Choroid plexus epithelial cell (primary cell): ENCODE measurements around the gene ZMYM3.

Experiments
- DNase-seq: peaks from one replicate; pipeline ENCODE4 v3.0.0-alpha.2; 2010; ENCODE audit warnings: low read depth
- H3K4me3 ChIP-seq: 2 replicates; pipeline ENCODE4 v1.5.1; 2011; ENCODE audit warnings: low read depth, mild to moderate bottlenecking, control low read depth, low read length, moderate library complexity
- TF ChIP-seq, protein P1 (sequence below): conservative IDR thresholded peaks from 2 replicates; pipeline ENCODE4 v1.5.1; 2011; ENCODE audit warnings: low read depth, mild to moderate bottlenecking, control low read depth, inconsistent platforms, low read length, moderate library complexity

Gene ZMYM3

DNA sequence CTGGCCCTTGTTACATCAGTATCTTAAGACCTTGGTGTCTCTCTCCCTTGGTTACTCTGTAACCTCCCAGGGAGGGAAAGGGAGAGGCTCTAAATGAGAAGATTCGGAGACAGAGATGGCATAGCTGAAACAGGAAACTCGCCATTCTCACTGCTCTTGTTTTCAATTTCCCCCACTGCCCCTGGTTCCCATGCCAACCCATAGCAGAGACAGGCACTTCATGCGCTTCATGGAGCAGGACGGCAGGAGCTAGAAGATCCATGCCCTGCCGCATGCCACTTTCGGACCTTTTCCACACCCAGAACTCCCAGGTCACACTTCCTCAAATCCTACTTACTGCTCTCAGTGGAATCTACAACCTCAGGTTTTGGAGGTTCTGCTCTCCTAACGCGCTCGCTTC lies 3.1 kb downstream of the ZMYM3 start:
- DNase-seq, result no peak
- no peak overlapping the region for H3K4me3 ChIP-seq
- TF ChIP-seq, protein P1, sequence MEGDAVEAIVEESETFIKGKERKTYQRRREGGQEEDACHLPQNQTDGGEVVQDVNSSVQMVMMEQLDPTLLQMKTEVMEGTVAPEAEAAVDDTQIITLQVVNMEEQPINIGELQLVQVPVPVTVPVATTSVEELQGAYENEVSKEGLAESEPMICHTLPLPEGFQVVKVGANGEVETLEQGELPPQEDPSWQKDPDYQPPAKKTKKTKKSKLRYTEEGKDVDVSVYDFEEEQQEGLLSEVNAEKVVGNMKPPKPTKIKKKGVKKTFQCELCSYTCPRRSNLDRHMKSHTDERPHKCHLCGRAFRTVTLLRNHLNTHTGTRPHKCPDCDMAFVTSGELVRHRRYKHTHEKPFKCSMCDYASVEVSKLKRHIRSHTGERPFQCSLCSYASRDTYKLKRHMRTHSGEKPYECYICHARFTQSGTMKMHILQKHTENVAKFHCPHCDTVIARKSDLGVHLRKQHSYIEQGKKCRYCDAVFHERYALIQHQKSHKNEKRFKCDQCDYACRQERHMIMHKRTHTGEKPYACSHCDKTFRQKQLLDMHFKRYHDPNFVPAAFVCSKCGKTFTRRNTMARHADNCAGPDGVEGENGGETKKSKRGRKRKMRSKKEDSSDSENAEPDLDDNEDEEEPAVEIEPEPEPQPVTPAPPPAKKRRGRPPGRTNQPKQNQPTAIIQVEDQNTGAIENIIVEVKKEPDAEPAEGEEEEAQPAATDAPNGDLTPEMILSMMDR, result no peak

DNA sequence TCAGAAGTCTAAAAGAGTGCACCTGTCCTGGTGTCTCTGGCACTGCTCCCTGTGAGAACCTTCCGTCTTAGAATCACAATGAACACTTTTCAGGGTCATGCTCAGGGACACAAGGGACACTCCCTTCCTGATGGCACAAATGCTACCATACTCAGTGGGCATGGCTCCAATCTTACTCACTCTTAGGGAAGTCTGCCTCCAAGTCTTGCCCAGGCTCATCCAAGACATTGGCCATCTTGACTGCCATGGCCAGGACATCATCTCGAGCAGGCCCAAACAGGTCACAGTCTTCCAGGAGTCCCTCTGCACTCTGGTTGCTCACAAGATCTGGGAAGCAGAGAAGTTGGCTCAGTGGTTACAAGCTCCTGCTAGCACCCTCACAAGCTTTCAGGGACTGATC lies 8.8 kb downstream of the ZMYM3 start:
- H3K4me3 ChIP-seq, result no peak overlapping the region
- no peak for DNase-seq
- TF ChIP-seq, protein P1, result no peak

DNA sequence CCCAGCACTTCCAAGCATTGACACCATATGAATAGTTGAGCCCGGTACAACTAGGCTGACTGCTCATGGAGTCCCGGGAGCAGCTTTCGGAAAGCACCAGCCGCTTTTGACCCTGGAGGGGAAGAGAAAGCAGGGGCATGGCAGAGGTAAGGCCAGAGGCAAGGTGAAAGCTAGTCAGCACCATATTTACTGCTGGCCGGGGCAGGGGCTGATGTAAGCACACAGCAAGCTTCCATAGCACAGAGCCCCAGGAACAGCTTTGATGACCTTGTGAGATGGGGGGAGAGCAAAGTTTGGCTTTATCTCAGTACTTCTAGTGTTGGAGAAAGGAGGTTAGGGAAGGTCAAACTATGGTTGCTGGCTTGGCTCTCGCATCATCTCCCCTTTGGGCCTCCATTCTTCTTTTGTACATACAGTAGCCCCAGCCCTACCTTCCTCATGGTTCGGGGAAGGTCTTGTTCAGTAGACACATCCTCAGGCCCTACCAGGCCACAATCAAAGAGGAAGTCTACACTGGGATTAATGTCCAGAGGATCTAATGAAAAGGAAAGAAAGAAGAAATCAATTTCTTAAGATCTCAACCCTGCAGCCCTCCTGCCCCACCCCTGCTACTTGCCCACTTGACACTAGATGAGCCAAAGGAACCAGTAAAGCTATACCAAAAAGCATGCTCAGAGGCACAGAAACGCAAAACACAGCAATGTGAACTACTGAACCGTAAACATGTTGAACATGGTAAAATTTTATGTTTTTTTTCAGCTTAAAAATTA lies 9.4 kb downstream of the ZMYM3 start:
- DNase-seq, result no peak
- TF ChIP-seq, protein P1, result no peak
- no peak overlapping the region for H3K4me3 ChIP-seq

DNA sequence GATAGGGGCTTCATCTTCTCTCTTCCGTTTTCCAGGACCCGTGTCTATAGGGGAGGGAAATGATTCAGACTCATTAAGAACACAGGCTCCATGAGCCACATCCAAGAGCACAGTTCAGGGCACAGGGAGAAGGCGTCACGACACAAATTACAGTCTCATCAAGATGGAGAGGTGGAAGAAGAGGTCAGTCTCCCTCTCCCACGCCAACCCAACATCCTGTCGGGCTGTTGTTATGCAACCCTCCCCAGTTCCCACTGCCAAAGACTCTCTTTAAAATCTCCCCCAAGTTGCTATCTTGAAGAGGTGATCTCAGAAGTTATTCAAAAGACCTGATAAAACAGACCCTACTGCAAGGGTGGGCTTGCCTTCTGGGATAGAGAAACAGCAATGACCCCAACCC lies 12.6 kb downstream of the ZMYM3 start:
- DNase-seq, result no peak
- no peak overlapping the region for H3K4me3 ChIP-seq
- TF ChIP-seq, protein P1, result no peak

DNA sequence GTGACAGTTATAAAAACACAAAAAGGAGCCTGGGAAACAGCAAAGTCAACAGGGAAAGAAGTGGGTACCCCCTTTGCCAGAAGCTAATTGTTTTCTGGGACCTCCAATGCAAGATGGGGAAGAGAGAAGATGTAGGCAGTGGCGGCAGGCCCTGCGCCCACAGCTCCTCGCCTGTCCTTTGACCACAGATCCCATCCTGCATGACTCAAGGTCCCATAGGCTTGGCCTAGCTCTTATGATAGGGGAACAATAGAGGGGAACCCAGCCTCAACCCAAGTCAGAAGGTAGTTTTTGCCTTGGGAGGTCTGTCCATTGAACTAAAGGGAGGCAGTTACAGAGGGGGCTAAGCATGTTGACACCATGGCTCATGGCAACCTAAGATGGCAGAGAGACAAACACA lies 14.2 kb downstream of the ZMYM3 start:
- no peak overlapping the region for H3K4me3 ChIP-seq
- TF ChIP-seq, protein P1, result no peak
- DNase-seq, result no peak

DNA sequence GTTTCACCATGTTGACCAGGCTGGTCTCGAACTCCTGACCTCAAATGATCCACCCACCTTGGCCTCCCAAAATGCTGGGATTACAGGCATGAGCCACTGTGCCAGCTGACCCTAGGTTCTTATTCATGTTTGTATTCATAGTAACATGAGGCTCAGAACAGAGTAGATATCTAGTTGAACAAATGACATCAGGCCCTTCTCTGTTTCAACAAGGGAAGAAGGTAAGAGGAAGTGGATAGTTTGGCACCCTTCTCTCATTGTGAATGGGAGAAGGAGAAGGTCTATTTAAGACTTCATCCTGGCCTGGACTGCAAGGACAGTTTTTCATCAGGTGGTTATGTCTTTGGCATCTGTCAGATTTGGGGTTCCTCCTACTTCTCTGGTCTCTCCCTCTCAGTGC lies 17.1 kb downstream of the ZMYM3 start:
- DNase-seq, result no peak
- TF ChIP-seq, protein P1, result no peak
- H3K4me3 ChIP-seq, result no peak overlapping the region

DNA sequence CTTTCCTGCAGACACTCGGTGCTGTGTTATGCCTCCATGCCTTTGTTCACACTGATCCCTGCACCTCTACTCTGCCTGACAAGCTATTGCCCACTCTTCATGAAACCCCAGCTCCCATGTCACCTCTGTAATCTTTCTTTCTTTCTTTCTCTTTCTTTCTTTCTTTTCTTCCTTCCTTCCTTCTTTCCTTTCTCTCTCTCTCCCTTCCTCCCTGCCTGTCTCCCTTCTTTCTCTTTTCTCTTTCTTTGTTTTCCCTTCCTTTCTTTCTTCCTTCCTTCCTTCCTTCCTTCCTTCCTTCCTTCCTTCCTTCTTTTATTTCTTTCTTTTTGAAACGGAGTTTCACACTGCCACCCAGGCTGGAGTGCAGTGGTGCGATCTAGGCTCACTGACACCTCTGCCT lies 18.5 kb downstream of the ZMYM3 start:
- TF ChIP-seq, protein P1, result no peak
- DNase-seq, result no peak

More for the DNA sequence above, 18.5 kb downstream of the ZMYM3 start:
- no peak overlapping the region for H3K4me3 ChIP-seq
